T-helper 1 cell (primary cell): ENCODE results near the gene EIF6.
"Not testable (repeated sequence)": the region's sequence is repeated elsewhere in the genome, so short reads cannot be mapped to it uniquely, and the experiment has no call there.

Source experiments
- DNase-seq, 5 donors: peaks; one replicate each; pipeline ENCODE4 v3.0.0-alpha.2; 2012 to 2020
- total RNA-seq, 4 donors: gene quantifications; one replicate each; lab custom pipeline; 2026; lab: John Stamatoyannopoulos, UW

EIF6 gene
- 7.6 to 12.8 (median 9.9) reads per million in 4 donors for total RNA-seq

DNA sequence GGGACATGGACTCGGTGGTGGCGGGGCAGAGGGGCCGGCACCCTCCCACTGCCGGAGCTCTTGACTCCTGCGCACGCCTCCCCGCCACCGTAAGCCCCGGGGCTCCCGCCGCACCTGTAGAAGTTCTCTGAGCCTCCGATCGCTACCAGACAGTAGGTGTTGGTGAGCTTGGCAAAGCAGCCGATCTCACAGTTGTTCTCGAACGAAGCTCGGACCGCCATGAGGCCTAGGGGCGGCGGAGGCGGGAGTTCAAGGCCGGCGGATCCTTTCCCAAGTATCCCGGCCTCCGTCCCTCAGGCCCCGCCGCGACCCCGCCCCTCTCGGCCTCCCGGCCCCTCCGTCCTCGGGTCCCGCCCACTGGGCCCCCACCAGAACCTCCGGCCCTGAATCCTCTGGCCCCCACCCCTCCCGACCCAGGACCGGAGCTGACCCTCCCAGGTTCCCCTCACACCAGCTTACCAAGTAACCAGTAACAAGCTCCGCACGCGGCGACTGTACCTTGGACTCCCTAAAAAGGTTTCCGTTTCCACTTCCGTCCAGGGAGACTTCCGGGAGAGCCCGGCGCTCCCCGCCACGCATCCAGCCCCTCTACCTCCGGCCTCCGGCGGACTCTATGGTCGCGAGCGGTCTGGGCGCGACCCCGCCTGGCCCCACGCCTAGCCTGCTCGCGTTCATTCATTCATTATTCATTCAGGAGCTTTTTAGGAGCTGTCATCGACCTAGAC is at the start of gene EIF6:
Gene EIF6 (minus strand): TSS at position 506 of the 725 bp plus-strand sequence. CDS start 285 bp downstream, at position 221.
- DNase-seq, result peak; percentile 34 to 84 (median 47)

DNA sequence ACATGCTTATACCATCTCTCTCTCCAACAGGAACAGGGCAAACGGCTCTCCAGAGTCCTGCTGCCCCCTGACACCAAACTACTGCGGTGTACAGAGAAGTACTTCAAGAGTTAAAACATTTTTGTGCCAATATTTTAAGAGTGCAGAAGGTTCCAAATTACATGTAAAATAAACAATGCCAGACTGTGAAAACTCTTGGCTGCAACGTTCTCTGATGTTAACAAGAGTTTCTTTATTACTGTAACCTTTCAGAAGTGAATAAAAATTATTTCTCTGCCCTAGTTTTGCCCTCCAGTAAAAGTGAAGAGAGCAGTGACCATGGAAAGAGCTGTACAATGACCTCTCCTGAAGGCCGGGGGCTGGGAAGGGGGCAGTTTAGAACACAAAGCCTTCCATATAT is 49.0 kb upstream of the EIF6 start:
- no peak for DNase-seq

DNA sequence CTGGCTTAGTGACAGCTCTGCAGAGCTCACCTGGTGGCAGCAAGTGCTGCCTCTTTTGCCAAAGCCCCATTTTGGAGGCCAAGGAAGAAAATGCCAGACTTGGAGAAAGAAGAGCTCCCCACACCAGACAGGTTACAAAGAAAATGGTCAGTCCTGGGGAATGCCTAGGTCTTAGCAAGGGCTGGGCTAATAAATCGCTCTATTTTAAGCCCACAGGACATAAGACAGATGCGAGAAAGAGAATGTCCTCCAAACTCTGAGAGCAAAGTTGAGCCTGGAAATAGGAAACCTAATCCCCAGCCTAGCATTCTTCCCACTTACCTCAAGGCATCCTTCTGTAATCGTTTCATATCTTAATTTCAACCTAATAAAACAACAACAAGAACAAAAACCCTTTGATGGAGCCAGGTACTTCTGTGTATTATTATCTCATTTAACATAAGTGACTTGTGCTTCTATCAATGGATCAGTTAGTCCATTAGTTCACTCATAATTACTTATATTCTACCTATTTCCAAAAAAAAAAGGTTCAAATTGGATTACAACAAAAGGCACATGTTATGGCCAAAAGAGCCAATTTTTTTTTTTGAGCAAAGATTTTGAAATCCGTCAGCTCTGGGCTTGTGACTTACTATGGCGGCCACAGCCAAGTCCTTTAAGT is 48.1 kb upstream of the EIF6 start:
- DNase-seq, result no peak

DNA sequence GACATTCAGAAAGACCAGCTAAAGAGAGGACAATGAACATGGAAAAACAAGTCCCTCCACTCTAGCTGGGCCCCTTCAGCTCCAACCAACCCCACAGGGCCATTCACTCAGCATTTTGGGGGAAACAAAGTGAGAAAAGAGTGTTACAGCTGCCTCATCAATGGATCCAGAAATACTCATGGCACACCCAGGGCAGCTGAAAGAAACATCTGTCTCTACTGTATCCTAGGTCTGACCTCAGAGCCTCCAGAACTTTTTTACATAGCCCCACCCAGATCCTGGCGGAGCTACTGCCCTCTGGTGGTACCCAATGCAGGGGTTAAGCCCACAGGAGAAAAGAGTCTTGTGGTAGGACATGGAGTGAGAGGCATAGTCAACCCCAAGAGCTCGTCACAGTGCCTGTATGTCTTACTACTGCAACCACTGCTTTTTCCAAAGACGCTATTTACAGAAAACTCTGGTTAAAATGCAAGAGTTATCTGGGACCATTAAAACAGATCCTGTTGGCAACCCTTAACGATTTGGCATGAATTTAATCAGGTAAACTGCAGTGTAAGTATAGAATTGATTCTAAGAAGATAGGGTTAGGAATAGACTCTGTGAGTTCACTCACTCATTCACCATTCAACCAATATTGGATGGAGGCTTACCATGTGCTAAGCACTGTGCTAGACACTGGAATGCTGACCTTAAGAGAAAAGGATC is 45.0 kb upstream of the EIF6 start:
- DNase-seq, result peak in 1 of 5 donors; percentile 57

DNA sequence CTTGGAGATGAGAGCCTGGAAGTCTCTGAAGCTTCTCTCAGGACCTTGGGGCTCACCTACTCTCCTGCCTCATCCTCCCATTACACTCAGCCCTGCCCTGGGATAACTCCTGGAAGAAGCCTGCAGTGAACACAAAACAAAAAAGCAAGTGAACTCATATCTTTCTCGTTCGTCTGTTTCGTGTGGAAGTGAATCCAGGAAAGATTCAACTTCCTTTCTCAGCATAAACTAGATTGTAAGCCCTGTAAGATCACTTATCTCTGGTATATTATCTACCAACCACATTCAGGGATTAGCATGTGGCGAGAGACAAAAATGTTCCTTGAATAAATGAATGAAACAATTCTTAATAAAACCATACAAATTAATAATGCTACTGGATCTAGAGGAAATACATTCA is 44.1 kb upstream of the EIF6 start:
- DNase-seq, result no peak

DNA sequence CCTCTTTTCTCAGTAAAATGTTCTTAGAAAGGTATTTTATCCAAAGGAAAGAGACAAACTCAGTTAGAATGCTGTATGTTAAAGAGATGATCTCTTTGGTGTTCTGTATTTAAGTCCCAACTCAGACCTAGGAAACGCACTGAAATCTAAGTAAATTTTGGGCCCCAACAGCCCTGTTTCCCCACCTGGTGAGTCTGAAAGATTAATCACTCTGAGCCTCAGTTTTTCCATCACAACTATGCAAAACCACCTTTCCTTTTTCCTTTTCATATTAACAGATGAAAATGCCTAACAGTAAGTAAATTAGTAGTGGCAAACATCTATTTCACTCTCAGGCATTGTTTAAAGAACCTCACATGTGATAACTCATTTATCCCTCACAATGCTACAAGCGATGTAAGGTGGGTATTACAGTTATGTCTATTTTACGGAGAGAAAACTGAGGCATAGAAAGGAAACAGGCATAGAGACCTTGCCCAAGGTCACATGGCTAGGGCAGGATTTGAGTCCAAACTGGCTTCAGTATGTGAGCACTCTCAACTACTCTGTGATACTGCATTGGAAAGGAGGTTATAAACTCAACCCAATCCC is 43.6 kb upstream of the EIF6 start:
- no peak for DNase-seq

DNA sequence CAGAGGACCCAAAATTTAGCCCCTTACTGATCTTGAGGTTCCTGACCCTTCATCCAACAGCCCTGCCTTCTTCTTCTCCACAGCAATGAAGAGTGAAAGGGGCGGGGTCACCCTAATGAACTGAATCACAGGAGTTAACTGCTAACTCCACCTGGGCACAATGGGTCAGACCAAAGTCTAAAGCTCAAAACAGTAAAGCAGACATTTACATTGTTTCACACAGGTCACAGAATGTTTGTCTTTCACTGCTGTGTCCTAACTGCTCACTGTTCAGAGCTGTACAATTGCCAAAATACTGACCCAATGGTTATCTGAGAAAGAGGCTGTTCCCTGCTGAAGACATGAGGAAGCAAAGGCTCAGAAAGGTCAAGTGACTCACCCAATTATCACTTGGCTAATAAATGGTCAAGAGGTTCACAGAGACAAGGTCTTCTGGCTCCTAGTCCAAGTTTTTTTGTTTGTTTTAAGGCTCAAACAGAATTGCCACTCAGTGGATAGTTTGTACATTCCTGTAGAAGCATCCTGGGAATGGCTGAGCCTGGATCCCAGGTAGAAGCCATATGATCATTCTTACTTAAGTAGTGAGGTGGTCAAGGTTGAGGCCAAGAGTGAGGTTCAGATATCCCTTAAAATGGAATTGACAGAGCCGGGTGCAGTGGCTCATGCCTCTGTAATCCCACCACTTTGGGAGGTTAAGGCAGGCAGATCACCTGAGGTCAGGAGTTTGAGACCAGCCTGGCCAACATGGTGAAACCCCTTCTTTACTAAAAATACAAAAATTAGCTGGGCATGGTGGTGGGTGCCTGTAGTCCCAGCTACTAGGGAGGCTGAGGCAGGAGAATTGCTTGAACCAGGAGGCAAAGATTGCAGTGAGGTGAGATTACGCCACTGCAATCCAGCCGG is 42.8 kb upstream of the EIF6 start:
- no peak for DNase-seq

DNA sequence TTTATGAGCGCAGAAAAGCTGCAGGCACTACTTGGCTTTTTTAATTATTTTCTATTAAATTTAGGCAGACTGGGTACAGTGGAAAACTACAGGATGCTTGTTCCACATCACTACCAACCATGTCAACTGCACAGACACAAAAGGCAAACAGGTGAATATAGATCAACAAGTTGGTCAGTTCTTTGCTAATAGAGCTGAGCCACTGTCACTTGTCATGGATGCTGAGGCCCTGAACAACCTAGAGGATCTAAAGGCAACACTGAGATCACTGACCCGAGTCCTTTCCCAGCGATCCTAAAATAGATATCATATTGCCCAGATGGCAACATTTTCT is 42.1 kb upstream of the EIF6 start:
- no peak for DNase-seq

DNA sequence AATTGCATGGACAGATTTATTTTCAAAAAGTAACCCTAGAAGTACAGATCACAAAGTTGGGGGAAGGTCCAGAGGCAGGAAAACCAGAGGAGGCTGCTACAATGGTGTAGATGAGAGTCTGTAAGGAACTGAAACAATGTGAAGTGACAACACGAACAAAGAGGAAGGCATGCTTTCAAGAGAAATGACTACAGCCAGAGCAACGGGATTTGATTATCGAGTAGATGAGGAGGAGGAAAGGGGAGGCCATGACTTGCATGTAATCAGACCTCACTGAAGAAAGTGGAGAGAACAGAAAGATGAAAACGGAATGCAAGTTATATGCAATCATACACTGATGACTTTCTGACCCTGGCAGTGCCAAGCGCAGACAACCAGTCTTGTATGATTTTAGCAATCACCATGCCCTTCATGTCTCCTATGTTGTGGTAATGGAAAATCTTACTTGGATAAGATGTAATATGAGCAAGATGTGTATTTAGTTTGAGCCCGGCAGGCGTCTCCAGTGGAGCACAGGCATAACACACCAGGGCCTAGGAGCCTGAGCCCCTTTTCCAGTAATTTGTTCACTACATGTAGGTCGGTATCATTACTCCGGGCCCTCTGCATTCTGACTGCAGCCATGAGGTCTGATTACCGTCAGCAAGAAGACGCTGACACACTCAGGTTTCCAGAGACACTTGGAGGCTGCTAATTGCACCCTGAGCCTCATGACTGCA is 41.6 kb upstream of the EIF6 start:
- DNase-seq, result no peak

DNA sequence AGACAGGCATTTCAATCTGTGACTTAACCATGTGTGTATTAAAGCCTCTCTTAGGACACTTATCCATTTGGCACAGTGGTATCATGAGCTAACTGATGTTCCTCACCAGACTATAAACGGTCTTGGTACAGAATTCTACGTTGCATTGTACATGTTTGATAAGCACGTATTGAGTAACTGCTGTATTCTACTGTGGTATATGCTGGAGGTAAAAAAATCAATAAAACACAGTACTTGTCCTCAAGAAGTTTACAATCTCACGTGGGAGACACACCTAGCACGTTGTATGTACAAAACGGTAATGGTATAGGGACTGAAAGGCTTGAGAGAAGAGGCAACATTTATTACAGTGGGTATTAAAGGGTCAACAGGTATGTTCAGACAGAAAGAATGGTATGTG is 40.8 kb upstream of the EIF6 start:
- no peak for DNase-seq

DNA sequence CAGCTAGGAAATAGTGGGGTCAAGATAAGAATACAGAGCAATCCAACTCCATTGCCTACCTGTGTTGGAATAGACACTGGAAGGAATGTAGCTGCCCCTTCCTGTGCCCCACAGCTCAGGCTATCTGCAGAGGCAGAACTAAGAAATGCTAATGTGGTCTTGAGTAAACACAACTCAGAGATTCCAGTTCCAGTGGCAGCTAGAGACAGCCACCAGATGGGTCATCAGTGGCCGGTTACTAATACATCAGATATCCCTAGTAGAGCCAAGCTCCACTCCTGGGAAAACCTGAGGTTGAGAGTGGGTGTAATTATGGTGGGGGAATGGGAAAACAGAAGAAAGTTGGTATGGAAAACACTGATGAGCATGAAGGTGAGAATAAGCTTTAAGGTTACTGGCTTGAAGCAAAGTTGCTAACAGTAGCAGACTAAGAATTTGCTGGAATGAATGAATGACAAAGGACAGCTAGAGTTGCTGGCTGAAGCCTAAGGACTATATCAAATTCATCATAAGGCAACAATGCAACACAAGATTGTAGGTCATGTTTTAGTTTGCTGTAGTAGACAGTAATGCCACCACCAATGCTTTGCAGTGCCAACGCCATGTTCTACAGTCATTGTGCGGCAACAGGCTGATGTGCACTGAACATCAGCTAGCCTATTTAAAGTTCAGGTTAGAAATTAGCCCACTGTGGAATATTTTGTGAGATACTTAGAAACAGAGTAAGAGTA is 36.0 kb upstream of the EIF6 start:
- DNase-seq, result no peak

DNA sequence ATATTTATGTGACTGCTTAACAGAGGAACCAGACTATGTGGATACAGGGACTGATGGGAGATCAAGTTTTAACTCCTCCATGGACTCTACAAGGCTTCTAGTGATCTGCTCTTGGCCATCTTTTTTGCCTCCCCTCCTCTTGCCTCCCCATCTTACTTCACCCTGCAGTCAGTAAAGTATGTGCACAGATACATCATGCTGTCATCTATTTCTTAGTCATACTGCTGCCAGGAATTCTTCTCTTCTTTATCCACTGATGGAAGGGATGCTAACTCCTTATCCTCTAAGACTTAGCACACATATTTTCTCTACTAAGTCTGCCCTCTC is 35.3 kb upstream of the EIF6 start:
- no peak for DNase-seq

DNA sequence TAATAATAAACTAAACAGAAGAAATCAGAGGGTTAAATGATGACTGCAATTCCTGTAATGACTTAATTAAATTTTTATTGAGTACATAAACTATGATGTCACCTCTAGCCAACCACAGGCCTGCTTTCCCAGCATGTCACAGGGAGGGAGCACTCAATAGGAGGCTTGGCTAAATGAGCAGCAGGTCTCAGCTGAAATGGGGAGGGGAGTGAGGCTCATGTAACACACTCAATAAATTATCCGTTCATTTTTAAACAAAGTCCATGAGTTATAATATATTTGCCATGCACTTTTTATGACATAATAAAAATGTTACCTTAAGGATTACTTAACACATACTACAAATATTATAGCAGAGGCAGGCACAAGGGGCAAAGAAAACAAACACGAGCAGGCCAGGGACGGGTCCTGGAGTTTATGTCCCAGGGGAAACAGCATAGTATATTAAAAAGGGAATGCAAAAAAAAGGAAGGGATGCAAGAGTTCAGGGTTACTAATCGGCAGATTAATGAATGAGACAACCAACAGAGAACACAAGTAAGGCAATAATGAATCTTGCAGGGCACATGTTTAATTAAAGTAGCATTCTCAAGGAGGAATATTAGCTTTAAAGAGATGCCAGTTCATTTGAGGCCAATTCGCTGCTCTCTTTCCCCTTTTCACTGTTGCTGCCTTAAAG is 34.8 kb upstream of the EIF6 start:
- DNase-seq, result no peak

DNA sequence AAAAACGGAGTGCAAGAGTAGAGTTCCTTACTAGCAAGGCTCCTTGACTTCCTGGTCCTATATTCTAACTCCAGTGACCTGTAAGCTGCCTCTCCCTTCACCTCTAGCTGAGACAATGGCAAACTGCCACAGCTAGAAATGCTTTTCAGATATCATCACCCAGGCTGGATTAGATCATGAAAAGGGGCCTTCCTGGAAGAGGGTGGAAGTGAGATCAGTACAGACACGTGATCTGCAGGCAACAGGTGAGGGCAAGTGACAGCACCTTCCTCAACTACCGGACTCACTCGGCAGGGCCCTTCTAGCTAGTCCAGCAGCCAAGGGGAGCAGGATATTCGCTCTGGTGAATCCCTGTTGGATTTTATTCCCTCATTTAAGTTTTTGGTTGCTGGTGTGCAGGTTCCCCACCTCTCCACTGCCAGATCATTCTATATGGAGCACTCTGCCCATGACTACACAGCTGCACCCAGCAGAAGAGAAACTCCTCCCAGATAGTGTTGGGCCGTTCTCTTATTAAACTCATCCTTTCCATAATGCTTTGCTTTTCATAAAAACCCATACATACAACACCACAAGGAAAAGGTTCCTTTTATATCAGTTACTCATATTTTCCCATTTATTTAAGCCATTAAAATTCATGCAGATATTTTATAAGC is 34.1 kb upstream of the EIF6 start:
- no peak for DNase-seq

DNA sequence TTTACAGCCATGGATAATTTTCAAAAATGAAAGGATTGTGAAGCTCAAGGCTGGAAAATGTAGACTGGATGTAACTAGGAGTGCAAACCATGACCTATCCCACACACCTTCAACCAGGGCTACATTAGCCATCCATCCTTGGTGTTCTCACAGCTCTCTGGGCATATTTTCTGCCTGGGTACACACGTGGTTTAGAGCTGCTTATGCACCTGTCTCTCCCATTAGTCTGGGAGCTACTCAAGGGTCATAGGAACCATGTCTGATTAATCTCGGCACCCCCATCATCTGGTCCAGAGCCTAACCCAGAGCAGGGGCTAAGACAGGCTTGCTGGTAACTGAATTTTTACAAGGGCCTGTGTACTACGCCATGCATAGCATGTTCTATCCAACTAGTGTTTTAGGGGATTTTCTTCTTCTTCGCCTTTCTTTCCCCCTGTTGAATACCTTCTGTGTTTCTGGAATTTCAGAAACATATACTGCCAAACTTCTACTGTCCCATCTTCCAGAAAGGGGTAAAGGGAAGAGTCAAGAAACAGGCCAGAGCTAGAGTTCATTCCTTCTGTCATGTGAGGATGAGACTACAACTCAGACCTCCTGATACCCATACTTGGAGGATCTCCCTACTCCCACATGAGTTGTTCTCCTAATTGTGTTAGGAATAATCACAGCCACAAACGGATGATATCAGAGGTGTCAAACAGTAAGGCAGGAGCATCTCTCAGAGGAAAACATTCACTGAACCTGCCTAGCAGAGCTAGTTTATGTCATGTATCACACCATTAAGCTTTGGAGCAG is 33.0 kb upstream of the EIF6 start:
- DNase-seq, result no peak

DNA sequence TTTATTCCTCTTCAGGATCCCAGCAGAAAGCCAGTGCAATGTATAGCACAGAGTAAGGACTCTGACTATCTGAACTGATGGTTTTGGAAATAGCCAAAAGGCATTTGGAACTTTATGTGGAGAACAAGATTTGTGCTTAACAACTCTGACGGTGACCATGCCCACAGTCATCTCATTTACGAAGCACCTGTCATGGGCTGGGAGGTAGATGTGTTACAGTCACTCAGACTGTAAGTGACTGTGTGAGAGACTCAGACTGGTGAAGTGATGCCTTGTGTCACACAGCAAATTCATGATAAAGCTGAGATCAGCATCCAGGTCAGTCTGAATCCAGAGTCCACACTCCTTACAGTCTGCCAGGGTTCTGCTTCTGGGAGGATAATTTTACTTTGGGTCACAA is 31.5 kb upstream of the EIF6 start:
- no peak for DNase-seq

DNA sequence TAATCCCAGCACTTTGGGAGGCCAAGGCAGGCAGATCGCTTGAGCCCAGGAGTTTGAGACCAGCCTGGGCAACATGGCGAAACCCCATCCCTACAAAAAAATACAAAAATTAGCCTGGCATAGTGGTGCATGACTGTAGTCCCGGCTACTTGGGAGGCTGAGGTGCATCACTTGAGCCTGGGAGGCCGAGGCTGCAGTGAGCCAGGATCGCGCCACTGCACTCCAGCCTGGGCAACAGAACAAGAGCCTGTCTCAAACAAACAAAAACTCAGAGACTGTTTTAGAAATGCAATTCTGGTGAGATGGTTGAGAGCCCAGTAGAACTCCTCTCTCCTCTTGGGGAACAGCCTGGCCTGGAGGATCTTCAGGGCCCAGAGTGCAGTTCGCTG is 31.1 kb upstream of the EIF6 start:
- DNase-seq, result not testable (repeated sequence)

DNA sequence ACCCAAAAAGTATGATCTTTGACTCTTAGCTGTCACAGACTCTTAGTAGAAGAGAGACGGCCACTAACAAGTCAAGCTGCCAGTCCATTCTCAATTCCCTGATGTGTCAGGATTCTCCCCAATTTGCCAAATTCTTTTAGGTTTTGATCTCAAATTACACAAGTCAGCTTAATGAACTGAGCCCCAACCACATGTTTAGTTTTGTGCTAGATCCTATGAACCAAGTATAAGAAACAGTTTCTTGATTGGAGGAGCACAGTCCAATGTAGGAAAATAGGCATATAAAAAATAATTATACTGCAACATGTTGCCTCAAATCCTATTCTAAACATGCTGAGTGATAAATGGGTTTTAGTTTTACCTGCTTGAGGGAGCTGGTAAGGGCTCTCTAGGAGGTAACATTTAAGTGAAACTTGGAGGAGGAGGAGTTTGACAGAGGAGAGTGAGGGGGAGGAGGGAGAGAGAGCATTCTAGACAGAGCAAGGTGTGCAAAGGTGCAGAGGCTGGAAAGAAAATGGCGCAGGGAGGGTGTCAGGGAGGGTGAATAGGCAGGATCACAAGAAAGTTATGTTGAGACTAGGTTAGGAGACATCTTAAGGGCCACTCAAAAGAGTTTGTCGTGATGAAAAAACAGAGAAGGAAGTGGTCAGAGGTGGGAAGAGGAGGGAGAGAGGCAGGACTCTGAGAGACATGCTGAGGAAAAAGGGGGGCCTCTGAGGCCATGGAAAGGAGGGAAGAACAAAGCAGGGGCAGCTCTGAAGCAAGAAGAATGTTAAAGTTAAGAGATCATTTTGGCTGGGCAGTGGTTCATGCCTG is 30.5 kb upstream of the EIF6 start:
- no peak for DNase-seq
